Motor neuron (in vitro differentiated cells): ENCODE measurements around the gene NUP160. TPM values are rescaled to one million over a fixed set of nuclear protein-coding genes. Genes with fewer than 3 reads are reported as not detected.
"Not testable (repeated sequence)": the region's sequence is repeated elsewhere in the genome, so short reads cannot be mapped to it uniquely, and the experiment has no call there.

ENCODE experiments used
- ATAC-seq, 8 experiments: fragments of 200-7000 bp; cut with Tn5 transposase; replicated peaks in 6 of 8; 2 replicates each; pipeline ENCODE4 v1.8.0; 2021; ENCODE audit warnings: mild to moderate bottlenecking in 8 of 8, moderate library complexity in 8 of 8
- H3K27ac ChIP-seq, 2 donors: fragments of 250-450 bp; sonication (Bioruptor Pico); 2 replicates each; pipeline ENCODE4 v1.9.0; 2021; ENCODE audit warnings: antibody characterized with exemption in 2 of 2, mild to moderate bottlenecking in 2 of 2, moderate library complexity in 1 of 2
- H3K4me1 ChIP-seq, 2 donors: fragments of 250-450 bp; sonication (Bioruptor Pico); replicated peaks in 1 of 2; 2 replicates each; pipeline ENCODE4 v1.6.1; 2021; ENCODE audit warnings: antibody characterized with exemption in 2 of 2, mild to moderate bottlenecking in 2 of 2, moderate library complexity in 1 of 2
- H3K4me3 ChIP-seq, 5 donors: fragments of 250-450 bp; sonication (Bioruptor Pico); 2 replicates each; pipeline ENCODE4 v1.9.0; 2021; ENCODE audit warnings: antibody characterized with exemption in 5 of 5, mild to moderate bottlenecking in 5 of 5, moderate library complexity in 4 of 5
- WGBS, 10 experiments: fragments of 450-650 bp; shearing (Covaris generic); methylation state at CpG; one replicate each; pipeline ENCODE4 v1.0.0; 2022; 5-methylcytosine and 5-hydroxymethylcytosine counted together
- in situ Hi-C, 9 experiments: fragments of 400-800 bp; cut with MboI; loops; one replicate each; pipeline ENCODE4 v1.15.0; 2021; ENCODE audit warnings: low sequenced_read_pairs in 9 of 9, low pct_unique_long_range_greater_than_20kb in 2 of 9; ENCODE audit not compliant: unreplicated experiment in 9 of 9
- total RNA-seq, 8 experiments: library from RNA; unstranded; fragments of 300-600 nt; gene quantifications; 2 replicates each; pipeline versions ENCODE4 v1.2.3 to v1.2.4, GENCODE V29; 2022

The NUP160 gene
- total RNA-seq, 8 experiments from 2014 or later, result 18.5 to 56.6 (median 33.5) TPM

GRCh38 chr11:47852053-47852452 is 3.9 kb upstream of the NUP160 start:
- ATAC-seq, result no peak
- H3K27ac ChIP-seq, result no peak overlapping the region
- peaks cover 7 to 8% of the 10 kb centered on the region in 2 donors for H3K4me1 ChIP-seq
- H3K4me3 ChIP-seq, result no peak overlapping the region
- in situ Hi-C loops, result no loop called here
- 71 to 100% (median 89%) methylated on average over 1 to 6 of the region's 6 CpGs; no CpG with 5 or more reads in 2 of the 10 experiments for WGBS, 10 experiments

GRCh38 chr11:47850337-47850736 is 2.2 kb upstream of the NUP160 start:
- Histone ChIP-seq H3K4me1 (peaks cover 7 to 16% of the 10 kb centered on the region in 2 donors), H3K4me3 (no peak overlapping the region), H3K27ac (no peak overlapping the region)
- 50 to 100% (median 57%) methylated on average over 1 of the region's 1 CpG; no CpG with 5 or more reads in 7 of the 10 experiments for WGBS, 10 experiments
- no peak for ATAC-seq
- in situ Hi-C loops, result no loop called here

GRCh38 chr11:47848700-47849155 is 578 bp upstream of the NUP160 start:
- Histone ChIP-seq H3K4me3 (peak overlapping the region; percentile 55 to 91 (median 69)), H3K4me1 (peaks cover 7 to 16% of the 10 kb centered on the region in 2 donors), H3K27ac (peak overlapping the region; percentile 91 to 94)
- 0 to 27% (median 4%) methylated on average over 2 to 8 of the region's 14 CpGs; no CpG with 5 or more reads in 2 of the 10 experiments for WGBS, 10 experiments
- in situ Hi-C loops, result no loop called here
- no peak for ATAC-seq

- Histone ChIP-seq H3K27ac (peak overlapping the region; percentile 91 to 94), H3K4me3 (peak overlapping the region; percentile 55 to 91 (median 69)), H3K4me1 (peaks cover 7 to 16% of the 10 kb centered on the region in 2 donors)
- in situ Hi-C loops, result no loop called here
- ATAC-seq, result no peak
- WGBS, 10 experiments, result 0 to 20% (median 0%) methylated on average over 1 to 5 of the region's 8 CpGs; no CpG with 5 or more reads in 5 of the 10 experiments
These were observed 636 bp downstream of the NUP160 start for GRCh38 chr11:47847537-47847891.

GRCh38 chr11:47846998-47847397 is 1.2 kb downstream of the NUP160 start:
- Histone ChIP-seq H3K4me1 (peaks cover 7 to 16% of the 10 kb centered on the region in 2 donors), H3K4me3 (peak overlapping the region in 4 of 5 donors; percentile 55 to 91 (median 72)), H3K27ac (no peak overlapping the region)
- in situ Hi-C loops, result no loop called here
- ATAC-seq, result peak in 1 of 8 experiments; percentile 6
- WGBS, 10 experiments, result 0 to 73% (median 56%) methylated on average over 1 to 4 of the region's 4 CpGs; no CpG with 5 or more reads in 2 of the 10 experiments

- ATAC-seq, result no peak
- H3K4me1 ChIP-seq, result peaks cover 3 to 10% of the 10 kb centered on the region in 2 donors
- in situ Hi-C loops, result no loop called here
- 49 to 100% (median 83%) methylated on average over 2 to 7 of the region's 7 CpGs for WGBS, 10 experiments
- H3K4me3 ChIP-seq, result no peak overlapping the region
- H3K27ac ChIP-seq, result no peak overlapping the region
These were observed 4.6 kb downstream of the NUP160 start for GRCh38 chr11:47843361-47844055.

- Histone ChIP-seq H3K4me1 (peaks cover 3 to 10% of the 10 kb centered on the region in 2 donors), H3K27ac (no peak overlapping the region), H3K4me3 (no peak overlapping the region)
- 60 to 100% (median 93%) methylated on average over 1 to 4 of the region's 4 CpGs; no CpG with 5 or more reads in 2 of the 10 experiments for WGBS, 10 experiments
- no peak for ATAC-seq
- in situ Hi-C loops, result no loop called here
These were observed 5.4 kb downstream of the NUP160 start for GRCh38 chr11:47842749-47843148.

GRCh38 chr11:47837929-47838328 is 10.2 kb downstream of the NUP160 start:
- in situ Hi-C loops, result no loop called here
- no peak overlapping the region for H3K4me3 ChIP-seq
- H3K4me1 ChIP-seq, result no peaks in the 10 kb centered on the region
- no peak for ATAC-seq
- no peak overlapping the region for H3K27ac ChIP-seq

- in situ Hi-C loops, result no loop called here
- Histone ChIP-seq H3K4me1 (no peaks in the 10 kb centered on the region), H3K4me3 (no peak overlapping the region), H3K27ac (no peak overlapping the region)
- WGBS, 10 experiments, result 52 to 100% (median 94%) methylated on average over 2 to 6 of the region's 6 CpGs
- ATAC-seq, result no peak
These were observed 10.9 kb downstream of the NUP160 start for GRCh38 chr11:47837292-47837691.

- 31 to 100% (median 89%) methylated on average over 1 of the region's 1 CpG; no CpG with 5 or more reads in 5 of the 10 experiments for WGBS, 10 experiments
- ATAC-seq, H3K4me3 ChIP-seq, H3K27ac ChIP-seq, in situ Hi-C loops, H3K4me1 ChIP-seq: not testable (repeated sequence)
These were observed 18.1 kb downstream of the NUP160 start for GRCh38 chr11:47830013-47830412.

GRCh38 chr11:47828284-47828683 is 19.9 kb downstream of the NUP160 start:
- Histone ChIP-seq H3K27ac (no peak overlapping the region), H3K4me3 (no peak overlapping the region), H3K4me1 (no peaks in the 10 kb centered on the region)
- in situ Hi-C loops, result no loop called here
- no peak for ATAC-seq
- WGBS, 10 experiments, result 55 to 100% (median 86%) methylated on average over 1 of the region's 1 CpG; no CpG with 5 or more reads in 1 of the 10 experiments

GRCh38 chr11:47822664-47823063 is 25.5 kb downstream of the NUP160 start:
- ATAC-seq, H3K4me1 ChIP-seq, H3K4me3 ChIP-seq, H3K27ac ChIP-seq, in situ Hi-C loops: not testable (repeated sequence)
- WGBS, 10 experiments, result 100% methylated on average over 1 to 3 of the region's 6 CpGs; no CpG with 5 or more reads in 4 of the 10 experiments

GRCh38 chr11:47819743-47820142 is 28.4 kb downstream of the NUP160 start:
- in situ Hi-C loops, result no loop called here
- Histone ChIP-seq H3K4me3 (no peak overlapping the region), H3K4me1 (no peaks in the 10 kb centered on the region), H3K27ac (no peak overlapping the region)
- ATAC-seq, result no peak

- 60 to 100% (median 100%) methylated on average over 1 of the region's 1 CpG; no CpG with 5 or more reads in 2 of the 10 experiments for WGBS, 10 experiments
- Histone ChIP-seq H3K4me1 (no peaks in the 10 kb centered on the region), H3K27ac (no peak overlapping the region), H3K4me3 (no peak overlapping the region)
- in situ Hi-C loops, result no loop called here
- no peak for ATAC-seq
These were observed 47.4 kb downstream of the NUP160 start for GRCh38 chr11:47800759-47801158.
